Stomach smooth muscle (tissue), 2 donors: Measurements from ENCODE around the gene ENPP4.
"Not testable (repeated sequence)": the region's sequence is repeated elsewhere in the genome, so short reads cannot be mapped to it uniquely, and the experiment has no call there.

ENCODE experiments used
- H3K27ac ChIP-seq: one replicate; pipeline ENCODE4 v1.7.0; 2013; ENCODE audit warnings: mild to moderate bottlenecking, low read length, inconsistent platforms
- H3K27me3 ChIP-seq, 2 donors: one replicate each; pipeline ENCODE4 v1.7.0; 2013; ENCODE audit warnings: low read length in 2 of 2; ENCODE audit not compliant: insufficient read depth in 2 of 2, control insufficient read depth in 1 of 2
- H3K36me3 ChIP-seq, 2 donors: one replicate each; pipeline ENCODE4 v1.7.0; 2013; ENCODE audit warnings: low read length in 2 of 2; ENCODE audit not compliant: control insufficient read depth in 2 of 2, insufficient read depth in 2 of 2
- H3K4me1 ChIP-seq: one replicate; pipeline ENCODE4 v1.7.0; 2013; ENCODE audit warnings: low read length; ENCODE audit not compliant: control insufficient read depth, insufficient read depth
- H3K4me3 ChIP-seq, 2 donors: one replicate each; pipeline ENCODE4 v1.7.0; 2013; ENCODE audit warnings: low read length in 2 of 2
- H3K9ac ChIP-seq, 2 donors: one replicate each; pipeline ENCODE4 v1.7.0; 2013; ENCODE audit warnings: low read length in 2 of 2, mild to moderate bottlenecking in 1 of 2
- H3K9me3 ChIP-seq, 2 donors: one replicate each; pipeline ENCODE4 v1.7.0; 2013; ENCODE audit warnings: low read length in 2 of 2; ENCODE audit not compliant: control insufficient read depth in 2 of 2
- donor health status: healthy.
- donor health status: Pancreatic carcinoma.

ENPP4 gene

GRCh38 chr6:46129629-46130511 lies at the start of gene ENPP4:
Gene ENPP4 (plus strand): TSS chr6:46129989. CDS start chr6:46139584, 9,595 bp downstream.
- no peaks in the 10 kb centered on the region for H3K4me1 ChIP-seq
- H3K9ac ChIP-seq, result peak within 1 kb of the TSS; percentile 83 to 91
- peak within 1 kb of the TSS; percentile 93 to 100 for H3K4me3 ChIP-seq
- no peaks in the 10 kb centered on the region for H3K27me3 ChIP-seq
- H3K27ac ChIP-seq, result peak within 1 kb of the TSS; percentile 8
- no peaks in the 10 kb centered on the region for H3K9me3 ChIP-seq
- no peaks in the 10 kb centered on the region for H3K36me3 ChIP-seq

DNA sequence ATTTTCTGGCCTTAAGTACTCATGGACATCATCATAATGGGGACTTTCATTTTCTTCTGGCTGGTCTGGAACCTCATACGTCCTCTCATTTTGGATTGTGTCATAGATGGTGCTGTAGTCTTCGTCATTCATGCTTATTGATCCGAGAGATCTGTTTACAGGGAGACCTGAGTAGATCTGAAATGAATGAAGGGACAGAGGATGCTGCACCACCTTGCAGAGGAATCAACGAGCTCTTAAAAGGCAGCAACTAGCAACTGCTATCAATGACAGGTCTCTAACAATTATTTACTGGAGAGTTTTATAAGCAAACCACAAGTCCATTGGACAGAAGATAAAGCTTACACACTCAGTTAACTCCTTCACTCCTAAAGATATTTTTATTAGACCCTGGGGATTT lies 49.7 kb upstream of the ENPP4 start:
- Histone ChIP-seq H3K36me3 (no peaks in the 10 kb centered on the region), H3K9me3 (no peaks in the 10 kb centered on the region), H3K27ac (no peak overlapping the region), H3K27me3 (no peaks in the 10 kb centered on the region), H3K4me3 (no peak overlapping the region), H3K4me1 (no peaks in the 10 kb centered on the region), H3K9ac (no peak overlapping the region)

DNA sequence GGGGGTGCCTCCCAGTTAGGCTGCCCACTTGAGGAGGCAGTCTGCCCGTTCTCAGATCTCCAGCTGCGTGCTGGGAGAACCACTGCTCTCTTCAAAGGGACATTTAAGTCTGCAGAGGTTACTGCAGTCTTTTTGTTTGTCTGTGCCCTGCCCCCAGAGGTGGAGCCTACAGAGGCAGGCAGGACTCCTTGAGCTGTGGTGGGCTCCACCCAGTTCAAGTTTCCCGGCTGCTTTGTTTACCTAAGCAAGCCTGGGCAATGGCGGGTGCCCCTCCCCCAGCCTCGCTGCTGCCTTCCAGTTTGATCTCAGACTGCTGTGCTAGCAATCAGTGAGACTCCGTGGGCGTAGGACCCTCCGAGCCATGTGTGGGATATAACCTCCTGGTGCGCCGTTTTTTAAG lies 44.1 kb upstream of the ENPP4 start:
- not testable (repeated sequence) for H3K9ac ChIP-seq, H3K4me1 ChIP-seq, H3K9me3 ChIP-seq, H3K36me3 ChIP-seq, H3K27ac ChIP-seq, H3K4me3 ChIP-seq, H3K27me3 ChIP-seq

- H3K4me1 ChIP-seq, result no peaks in the 10 kb centered on the region
- H3K4me3 ChIP-seq, result no peak overlapping the region
- H3K9me3 ChIP-seq, result peaks cover 0 to 2% of the 10 kb centered on the region in 2 donors
- H3K36me3 ChIP-seq, result no peaks in the 10 kb centered on the region
- no peaks in the 10 kb centered on the region for H3K27me3 ChIP-seq
- H3K9ac ChIP-seq, result no peak overlapping the region
- H3K27ac ChIP-seq, result no peak overlapping the region
These were observed 39.4 kb upstream of the ENPP4 start for GRCh38 chr6:46090115-46091079.

GRCh38 chr6:46091080-46091478 lies 38.7 kb upstream of the ENPP4 start:
- H3K27ac ChIP-seq, result no peak overlapping the region
- H3K36me3 ChIP-seq, result no peaks in the 10 kb centered on the region
- H3K27me3 ChIP-seq, result no peaks in the 10 kb centered on the region
- no peak overlapping the region for H3K4me3 ChIP-seq
- H3K9me3 ChIP-seq, result peaks cover 0 to 3% of the 10 kb centered on the region in 2 donors
- H3K4me1 ChIP-seq, result no peaks in the 10 kb centered on the region
- H3K9ac ChIP-seq, result no peak overlapping the region

- H3K4me3 ChIP-seq, result no peak overlapping the region
- no peaks in the 10 kb centered on the region for H3K4me1 ChIP-seq
- H3K36me3 ChIP-seq, result no peaks in the 10 kb centered on the region
- H3K27me3 ChIP-seq, result no peaks in the 10 kb centered on the region
- no peak overlapping the region for H3K9ac ChIP-seq
- H3K9me3 ChIP-seq, result peaks cover 0 to 3% of the 10 kb centered on the region in 2 donors
- H3K27ac ChIP-seq, result no peak overlapping the region
These were observed 34.5 kb upstream of the ENPP4 start for GRCh38 chr6:46095251-46095650.

- Histone ChIP-seq H3K4me1 (no peaks in the 10 kb centered on the region), H3K9me3 (peaks cover 0 to 3% of the 10 kb centered on the region in 2 donors), H3K4me3 (no peak overlapping the region), H3K9ac (no peak overlapping the region), H3K27me3 (no peaks in the 10 kb centered on the region), H3K27ac (no peak overlapping the region), H3K36me3 (no peaks in the 10 kb centered on the region)
These were observed 32.4 kb upstream of the ENPP4 start for GRCh38 chr6:46097366-46097765.

DNA sequence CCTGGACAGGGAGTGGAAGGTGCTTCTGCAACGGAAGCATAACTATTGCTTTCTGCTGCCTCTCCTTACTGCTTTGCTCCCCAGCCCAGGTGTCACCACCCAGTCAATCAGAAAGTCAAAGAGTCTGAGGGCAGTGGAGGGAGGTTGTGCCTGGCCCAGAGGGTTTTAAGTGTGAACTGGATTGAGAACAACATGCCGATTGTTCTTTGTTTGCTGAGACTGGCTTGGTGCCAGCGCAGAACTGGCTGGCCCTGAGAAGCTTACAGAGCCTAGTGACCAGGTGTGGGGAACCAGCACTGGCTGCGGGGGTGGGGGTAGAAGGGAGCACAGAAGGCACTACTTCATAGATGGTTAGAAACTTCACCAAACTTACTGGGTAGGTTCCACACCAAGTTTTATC lies 31.1 kb upstream of the ENPP4 start:
- Histone ChIP-seq H3K9me3 (peaks cover 0 to 3% of the 10 kb centered on the region in 2 donors), H3K27ac (no peak overlapping the region), H3K4me1 (no peaks in the 10 kb centered on the region), H3K36me3 (no peaks in the 10 kb centered on the region), H3K4me3 (no peak overlapping the region), H3K9ac (no peak overlapping the region), H3K27me3 (no peaks in the 10 kb centered on the region)

DNA sequence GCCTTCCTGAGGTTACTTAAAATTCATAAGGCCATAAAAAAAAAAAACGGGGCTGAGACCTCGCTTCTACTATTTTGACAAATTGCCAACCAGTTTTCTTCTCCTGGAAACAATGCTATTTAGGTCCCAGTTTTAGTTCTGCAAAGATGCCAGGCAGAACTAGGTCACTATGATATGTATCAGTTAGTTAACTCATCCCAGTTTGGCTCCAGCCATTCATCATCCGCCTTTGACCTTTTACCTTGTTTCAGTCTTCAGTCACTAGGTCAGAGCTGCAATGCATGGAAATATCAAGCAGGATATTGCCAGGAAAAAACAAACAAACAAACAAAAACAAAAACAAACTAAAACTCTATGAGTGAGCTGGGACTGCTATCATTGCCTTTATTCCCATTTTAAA lies 29.8 kb upstream of the ENPP4 start:
- H3K36me3 ChIP-seq, result no peaks in the 10 kb centered on the region
- H3K27me3 ChIP-seq, result no peaks in the 10 kb centered on the region
- H3K9me3 ChIP-seq, result peaks cover 0 to 3% of the 10 kb centered on the region in 2 donors
- H3K4me1 ChIP-seq, result no peaks in the 10 kb centered on the region
- H3K9ac ChIP-seq, result no peak overlapping the region
- H3K27ac ChIP-seq, result no peak overlapping the region
- H3K4me3 ChIP-seq, result no peak overlapping the region

- Histone ChIP-seq H3K4me3 (no peak overlapping the region), H3K4me1 (no peaks in the 10 kb centered on the region)
These were observed 27.7 kb upstream of the ENPP4 start for GRCh38 chr6:46102123-46102522.

More at GRCh38 chr6:46102123-46102522, 27.7 kb upstream of the ENPP4 start:
- H3K27me3 ChIP-seq, result no peaks in the 10 kb centered on the region
- H3K9ac ChIP-seq, result no peak overlapping the region
- H3K9me3 ChIP-seq, result peaks cover 0 to 1% of the 10 kb centered on the region in 2 donors
- H3K27ac ChIP-seq, result no peak overlapping the region
- H3K36me3 ChIP-seq, result no peaks in the 10 kb centered on the region
